Measurements from ENCODE around the gene HBQ1.
A peak's percentile ranks its signal among the peaks of the same experiment; 100 is the strongest.
"Not testable (repeated sequence)": the region's sequence is repeated elsewhere in the genome, so short reads cannot be mapped to it uniquely, and the experiment has no call there.

Gene HBQ1

DNA sequence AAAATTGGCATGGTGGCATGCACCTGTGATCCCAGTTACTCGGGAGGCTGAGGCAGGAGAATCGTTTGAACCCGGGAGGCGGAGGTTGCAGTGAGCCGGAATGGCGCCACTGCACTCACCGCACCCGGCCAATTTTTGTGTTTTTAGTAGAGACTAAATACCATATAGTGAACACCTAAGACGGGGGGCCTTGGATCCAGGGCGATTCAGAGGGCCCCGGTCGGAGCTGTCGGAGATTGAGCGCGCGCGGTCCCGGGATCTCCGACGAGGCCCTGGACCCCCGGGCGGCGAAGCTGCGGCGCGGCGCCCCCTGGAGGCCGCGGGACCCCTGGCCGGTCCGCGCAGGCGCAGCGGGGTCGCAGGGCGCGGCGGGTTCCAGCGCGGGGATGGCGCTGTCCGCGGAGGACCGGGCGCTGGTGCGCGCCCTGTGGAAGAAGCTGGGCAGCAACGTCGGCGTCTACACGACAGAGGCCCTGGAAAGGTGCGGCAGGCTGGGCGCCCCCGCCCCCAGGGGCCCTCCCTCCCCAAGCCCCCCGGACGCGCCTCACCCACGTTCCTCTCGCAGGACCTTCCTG is at the start of gene HBQ1:
Gene HBQ1 (plus strand): TSS at position 359 of the 575 bp plus-strand sequence. CDS start 28 bp downstream, at position 387.
- peak in 1 of 14 donors; percentile 8 for DNase-seq

DNA sequence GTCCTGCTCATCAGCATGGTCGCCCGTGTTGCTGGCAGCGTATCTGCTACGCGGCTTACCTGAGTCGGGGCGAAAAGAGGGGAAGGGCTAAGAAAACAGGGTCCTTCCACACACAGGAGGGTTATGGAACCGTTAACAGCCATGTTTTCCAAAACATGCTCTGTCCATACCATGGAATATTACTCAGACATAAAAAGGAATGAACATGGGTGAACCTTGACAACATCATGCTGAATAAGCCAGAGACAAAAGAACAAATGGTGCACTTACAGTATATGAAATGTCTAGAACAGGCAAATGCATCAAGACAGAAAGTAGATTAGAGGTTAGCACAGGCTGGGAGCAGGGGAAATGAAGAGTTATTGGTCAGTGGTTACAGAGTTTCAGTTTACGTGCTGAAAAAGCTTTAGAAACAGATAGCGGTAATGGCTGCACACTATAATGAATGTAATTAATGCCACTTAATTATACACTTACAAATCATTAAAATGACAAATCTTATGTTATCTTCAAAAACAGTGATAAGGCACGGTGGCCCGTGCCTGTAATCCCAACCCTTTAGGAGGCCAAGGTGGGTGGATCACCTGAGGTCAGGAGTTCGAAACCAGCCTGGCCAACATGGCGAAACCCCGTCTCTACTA is 49.6 kb upstream of the HBQ1 start:
- no peak for DNase-seq

DNA sequence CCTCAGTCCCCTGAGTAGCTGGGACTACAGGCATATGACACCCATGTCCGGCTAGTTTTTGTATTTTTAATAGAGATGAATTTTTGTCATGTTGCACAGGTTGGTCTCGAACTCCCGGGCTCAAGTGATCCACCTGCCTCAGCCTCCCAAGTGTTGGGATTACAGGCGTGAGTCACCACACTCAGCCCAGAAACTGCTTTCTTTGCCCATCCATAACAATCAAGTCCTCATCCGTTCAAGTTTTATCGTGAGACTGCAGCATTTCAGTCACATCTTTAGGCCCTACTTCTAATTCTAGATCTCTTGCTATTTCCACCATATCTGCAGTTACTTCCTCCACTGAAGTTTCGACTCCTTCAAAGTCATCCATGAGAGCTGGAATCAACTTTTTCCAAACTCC is 48.1 kb upstream of the HBQ1 start:
- DNase-seq: no peak

DNA sequence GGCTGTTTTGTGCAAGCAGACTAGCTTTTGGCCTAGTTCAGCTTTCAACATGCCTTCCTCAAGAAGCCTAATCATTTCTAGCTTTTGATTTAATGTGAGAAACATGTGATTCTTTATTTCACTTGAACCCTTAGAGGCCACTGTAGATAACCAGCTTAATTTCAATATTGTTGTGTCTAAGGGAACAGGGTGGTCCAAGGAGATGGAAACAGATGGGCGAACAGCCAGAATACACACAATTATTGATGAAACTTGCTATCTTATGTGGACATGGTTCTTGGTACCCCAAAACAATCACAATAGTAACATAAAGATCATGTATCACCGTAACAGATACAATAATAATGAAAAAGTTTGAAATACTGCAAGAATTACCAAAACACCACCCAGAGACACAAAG is 46.5 kb upstream of the HBQ1 start:
- no peak for DNase-seq

DNA sequence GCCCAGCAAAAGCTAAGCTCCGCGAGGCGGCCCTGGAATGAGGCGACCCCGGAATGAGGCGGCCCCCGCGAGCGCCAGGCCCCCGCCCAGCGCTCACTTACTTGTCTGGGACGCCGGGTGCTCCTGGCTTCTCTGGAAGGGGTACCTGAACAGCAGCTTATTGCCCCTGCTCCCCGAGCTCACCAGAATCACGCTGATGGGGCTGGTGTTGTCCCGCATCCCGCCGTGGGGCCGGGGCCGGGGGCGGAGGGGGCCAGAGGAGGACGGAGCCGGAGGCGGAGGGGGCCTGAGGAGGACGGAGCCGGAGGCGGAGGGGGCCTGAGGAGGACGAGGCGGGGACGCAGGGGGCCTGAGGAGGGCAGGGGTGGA is 42.2 kb upstream of the HBQ1 start:
- peak in 1 of 14 donors; percentile 29 for DNase-seq

DNA sequence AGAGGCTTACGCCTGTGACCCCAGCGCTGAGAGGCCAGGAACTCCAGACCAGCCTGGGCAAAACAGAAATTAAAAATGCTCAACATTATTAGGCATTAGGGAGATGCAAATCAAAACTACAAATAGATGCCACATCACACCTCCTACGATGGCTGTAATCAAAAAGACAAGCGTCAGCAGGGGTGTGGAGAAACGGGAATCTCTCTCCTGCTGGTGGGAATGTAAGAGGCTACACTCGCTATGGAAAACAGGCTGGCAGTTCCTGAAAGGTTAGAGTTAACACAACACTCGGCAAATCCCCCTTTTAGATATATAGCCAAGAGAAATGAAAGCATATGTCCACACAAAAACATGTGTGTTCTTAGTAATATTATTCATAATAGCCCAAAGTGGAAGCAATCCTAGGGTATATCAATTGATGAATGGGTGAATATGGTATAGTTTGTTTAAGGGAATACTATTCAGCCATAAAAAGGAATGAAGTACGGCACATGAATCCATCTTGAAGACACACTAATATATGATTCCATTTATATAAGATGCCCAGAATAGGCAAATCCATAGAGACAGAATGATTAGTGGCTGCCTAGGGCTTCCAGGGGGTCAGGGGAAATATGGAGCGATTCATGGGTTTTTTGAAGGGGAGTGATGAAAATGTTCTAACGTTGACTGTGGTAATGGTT is 39.9 kb upstream of the HBQ1 start:
- DNase-seq: no peak

DNA sequence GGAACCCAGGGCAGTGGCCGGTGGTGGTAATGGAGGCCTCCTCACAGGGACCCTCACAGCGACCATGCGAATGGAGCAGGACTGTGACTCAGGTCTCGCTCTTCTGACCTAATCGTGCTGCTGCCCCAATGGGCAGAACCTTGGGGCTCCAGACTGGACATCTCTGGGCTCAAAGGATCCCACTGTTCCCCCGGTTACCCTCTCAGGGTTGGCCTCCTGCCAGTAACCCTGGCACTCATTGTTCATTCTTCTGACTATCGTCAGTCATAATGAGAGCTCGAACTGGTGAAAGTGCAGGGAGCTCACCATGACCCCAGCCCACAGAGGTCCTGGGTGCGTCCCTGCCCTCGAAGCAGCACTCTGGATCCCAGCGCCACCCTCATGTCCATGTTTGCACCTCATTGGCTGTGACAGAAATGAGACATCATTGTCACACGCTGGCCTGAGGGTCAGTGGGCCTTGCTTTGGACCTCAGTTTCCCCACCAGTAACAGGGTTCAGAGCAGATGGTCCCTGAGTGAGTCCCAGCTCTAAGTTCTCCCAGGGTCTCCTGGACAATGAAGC is 37.8 kb upstream of the HBQ1 start:
- peak in 5 of 14 donors; percentile 5 to 31 (median 15) for DNase-seq

DNA sequence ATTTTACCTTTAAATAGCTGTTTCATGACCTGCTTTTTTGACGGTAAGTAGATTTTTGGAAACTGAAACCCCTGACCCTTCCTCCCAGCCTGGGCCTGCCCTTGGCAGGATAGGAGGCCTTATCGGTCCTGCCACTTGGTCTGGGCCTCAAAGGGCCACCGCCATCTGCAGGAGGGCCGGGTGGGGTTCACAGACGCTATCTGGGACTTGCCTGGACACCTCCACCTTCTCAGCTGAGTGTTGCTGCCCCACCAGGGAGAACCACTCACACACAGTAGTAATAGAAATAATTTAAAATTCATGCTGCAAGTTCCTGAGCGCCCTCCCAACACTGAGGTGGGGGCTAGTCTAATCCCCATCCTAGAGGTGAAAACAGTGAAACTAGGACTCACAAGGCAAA is 37.2 kb upstream of the HBQ1 start:
- DNase-seq: no peak

DNA sequence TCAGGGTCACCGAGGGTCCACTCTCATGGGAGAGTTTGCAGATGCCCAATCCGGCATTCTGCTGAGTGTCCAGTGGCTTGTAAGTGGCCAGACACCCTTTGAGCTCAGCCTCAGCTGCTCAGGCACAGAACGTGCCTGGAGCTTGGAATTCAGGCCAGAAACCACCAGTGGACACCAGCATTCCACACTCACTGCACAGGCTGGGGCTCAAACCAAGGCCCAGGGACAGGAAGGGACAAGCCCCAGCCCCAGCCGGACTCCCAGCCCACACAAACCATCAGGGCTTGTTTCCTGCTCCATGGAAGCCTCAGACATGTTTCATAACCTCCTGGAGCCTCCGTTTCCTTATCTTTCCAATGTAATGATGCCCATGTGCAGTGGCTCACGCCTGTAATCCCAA is 36.8 kb upstream of the HBQ1 start:
- DNase-seq: no peak

DNA sequence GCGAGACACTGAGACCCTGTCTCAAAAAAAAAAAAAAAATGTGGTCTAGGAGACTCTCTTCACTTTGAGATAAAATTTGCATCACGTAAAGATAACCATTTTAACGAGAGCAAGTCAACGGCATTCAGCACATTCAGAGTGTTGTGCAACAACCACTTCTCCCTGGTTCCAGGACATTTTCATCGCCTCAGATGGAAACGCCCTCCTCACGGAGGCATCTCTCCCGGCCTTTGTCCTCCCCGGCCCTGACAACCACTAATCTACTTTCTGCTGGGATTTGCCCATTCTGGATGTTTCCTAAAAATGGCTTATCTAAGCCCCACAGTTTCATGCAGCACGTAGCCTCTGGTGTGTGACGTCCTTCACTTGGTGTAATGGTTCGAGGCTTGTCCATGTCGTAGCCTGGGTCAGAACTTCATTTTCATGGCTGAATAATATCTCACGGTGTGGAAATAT is 35.4 kb upstream of the HBQ1 start:
- DNase-seq: no peak

DNA sequence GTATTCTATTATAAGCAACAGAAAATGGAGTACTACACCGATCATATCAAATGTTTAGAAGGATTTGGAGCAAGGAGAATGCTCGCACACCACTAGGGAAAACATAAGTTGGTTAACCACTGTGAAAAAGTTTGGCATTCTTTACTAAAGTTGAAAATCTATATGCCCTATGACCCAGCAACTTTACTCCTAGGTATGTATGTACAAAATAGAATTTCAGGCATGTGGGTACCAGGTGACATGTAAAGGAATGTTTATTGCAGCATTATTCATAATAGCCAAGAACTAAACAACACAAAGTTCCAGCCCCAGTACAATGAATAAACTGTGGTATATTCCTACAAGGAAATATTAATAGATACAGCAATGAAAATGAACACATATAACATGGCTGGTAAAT is 33.6 kb upstream of the HBQ1 start:
- DNase-seq: no peak

DNA sequence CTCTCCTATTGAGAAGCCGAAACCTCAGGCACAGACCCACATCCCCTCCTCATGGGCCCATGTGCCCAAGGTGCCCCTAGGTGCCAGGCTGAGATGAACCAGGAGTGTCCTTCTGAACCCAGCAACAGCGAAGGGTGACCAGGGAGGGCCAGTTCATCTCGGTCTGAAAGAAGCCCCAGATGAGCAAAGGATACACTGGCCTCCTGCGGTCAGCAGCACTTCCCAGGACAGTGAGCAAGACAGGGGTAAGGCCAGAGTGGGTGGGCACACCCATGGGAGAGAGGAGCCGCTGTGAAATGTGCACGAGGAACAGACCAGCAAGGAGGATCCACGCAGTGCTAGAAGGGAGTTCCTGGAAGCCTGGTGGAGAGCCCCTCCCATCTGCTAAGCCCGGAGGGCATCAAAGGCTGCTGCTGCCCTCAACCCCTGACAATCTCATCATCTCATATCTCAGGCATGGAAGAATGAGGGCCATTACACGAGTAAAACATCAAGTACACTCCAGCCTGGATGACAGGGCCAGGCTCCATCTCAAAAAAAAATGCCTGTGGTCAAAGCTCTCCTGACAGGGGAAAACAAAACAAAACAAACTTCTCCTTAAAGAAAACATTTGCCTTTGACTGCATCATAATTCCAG is 31.1 kb upstream of the HBQ1 start:
- no peak for DNase-seq

DNA sequence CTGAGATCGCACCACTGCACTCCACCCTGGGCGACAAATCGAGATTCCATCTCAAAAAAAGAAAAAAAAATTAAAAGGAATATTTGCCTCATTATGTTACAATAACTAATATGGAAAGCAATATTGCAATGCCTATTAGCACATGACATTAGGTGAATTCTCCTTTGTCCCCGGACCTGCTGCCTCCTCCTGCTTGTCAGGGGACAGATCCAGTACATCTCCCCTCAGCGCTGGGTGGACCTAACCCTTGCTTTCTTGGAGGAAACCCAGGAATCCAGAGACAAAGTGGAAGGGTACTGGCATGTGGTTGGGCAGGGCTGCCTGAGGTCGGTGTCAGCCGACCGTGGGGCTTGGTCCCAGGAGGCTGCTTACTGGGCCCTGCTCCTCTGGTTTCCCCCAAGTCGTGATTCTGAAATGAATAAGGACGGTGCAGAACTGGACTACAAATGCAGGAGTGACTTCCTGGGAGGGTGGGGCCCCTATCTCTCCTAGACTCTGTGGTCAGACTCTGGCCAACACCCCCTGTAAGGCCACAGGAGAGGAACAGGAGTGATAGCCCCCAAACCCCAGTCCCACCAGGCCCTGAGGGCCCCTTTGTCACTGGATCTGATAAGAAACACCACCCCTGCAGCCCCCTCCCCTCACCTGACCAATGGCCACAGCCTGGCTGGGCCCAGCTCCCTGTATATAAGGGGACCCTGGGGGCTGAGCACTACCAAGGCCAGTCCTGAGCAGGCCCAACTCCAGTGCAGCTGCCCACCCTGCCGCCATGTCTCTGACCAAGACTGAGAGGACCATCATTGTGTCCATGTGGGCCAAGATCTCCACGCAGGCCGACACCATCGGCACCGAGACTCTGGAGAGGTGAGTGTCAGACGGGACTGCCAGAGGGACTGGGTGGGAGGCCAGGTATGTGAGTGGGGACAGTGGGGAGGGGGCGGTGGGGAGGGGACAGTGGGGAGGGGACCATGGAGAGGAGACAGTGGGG is 27.8 kb upstream of the HBQ1 start, which contains the start of gene HBZ:
Gene HBZ (plus strand): TSS at position 504 of the 988 bp plus-strand sequence. CDS start 266 bp downstream, at position 770.
- no peak for DNase-seq

DNA sequence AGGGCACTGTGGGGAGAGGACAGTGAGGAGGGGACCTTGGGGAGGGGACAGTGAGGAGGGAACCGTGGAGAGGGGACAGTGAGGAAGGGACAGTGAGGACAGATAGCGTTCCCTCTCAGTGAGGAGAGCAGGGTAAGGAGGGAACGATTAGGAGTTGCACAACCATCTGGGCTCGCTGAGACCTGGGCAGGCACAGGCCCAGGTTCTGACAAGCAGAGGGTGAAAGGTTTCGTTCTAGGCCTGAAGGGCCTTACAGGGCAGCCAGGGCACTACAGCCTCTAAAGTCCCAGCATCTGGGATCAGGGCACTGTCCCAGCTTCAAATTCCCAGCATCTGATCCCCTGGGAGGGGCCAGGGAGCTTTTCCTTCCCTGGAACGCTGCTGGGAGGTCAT is 27.1 kb upstream of the HBQ1 start:
- not testable (repeated sequence) for DNase-seq

DNA sequence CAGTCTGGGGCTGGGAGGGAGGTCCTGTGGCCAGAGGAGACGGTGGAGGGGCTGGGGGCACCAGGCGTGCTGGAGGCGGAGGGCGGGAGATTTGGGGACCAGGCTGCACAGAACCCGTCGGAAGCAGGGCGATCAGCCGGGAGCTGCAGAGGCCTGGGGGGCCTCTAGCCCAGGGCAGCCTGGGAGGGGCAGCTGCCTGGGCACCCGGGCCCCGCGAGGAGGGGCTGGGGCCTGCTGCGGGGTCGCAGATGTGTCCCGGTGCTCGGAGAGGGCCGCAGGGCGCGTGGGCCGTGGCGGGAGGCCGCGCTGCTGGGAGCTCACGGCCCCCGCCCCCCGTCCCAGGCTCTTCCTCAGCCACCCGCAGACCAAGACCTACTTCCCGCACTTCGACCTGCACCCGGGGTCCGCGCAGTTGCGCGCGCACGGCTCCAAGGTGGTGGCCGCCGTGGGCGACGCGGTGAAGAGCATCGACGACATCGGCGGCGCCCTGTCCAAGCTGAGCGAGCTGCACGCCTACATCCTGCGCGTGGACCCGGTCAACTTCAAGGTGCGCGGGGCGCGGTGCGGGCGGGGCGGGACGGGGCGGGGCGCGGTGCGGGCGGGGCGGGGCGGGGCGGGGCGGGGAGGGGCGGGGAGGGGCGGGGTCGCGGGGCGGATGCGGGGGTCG is 26.6 kb upstream of the HBQ1 start:
- not testable (repeated sequence) for DNase-seq

DNA sequence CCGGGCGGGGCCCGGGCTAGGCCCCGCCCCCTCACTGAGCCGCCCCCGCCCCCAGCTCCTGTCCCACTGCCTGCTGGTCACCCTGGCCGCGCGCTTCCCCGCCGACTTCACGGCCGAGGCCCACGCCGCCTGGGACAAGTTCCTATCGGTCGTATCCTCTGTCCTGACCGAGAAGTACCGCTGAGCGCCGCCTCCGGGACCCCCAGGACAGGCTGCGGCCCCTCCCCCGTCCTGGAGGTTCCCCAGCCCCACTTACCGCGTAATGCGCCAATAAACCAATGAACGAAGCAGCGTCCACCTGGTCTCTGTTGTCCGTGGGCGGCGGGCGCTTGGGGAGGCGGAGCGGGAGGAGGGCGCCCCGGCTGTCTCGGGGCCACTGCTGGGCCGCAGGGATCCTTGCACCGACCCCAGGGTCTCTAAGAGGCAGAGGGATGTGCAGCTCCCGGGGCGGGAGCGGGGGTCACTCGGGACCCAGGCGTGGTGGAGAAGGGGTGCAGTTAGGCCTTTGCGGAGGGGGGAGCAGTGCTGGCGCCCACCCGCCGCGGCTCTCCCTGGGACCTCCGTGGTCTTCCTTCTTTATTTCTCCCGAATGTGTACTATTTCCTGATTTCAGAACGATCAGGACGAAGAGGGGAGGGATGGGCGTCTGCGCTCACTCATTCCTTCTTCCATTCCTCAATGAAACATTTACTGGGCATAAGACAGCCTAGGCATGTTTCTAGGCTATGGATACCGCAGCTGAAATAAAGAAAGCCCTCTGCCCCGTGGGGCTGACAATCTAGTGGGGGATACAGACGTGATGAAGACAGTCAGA is 25.8 kb upstream of the HBQ1 start:
- no peak for DNase-seq

DNA sequence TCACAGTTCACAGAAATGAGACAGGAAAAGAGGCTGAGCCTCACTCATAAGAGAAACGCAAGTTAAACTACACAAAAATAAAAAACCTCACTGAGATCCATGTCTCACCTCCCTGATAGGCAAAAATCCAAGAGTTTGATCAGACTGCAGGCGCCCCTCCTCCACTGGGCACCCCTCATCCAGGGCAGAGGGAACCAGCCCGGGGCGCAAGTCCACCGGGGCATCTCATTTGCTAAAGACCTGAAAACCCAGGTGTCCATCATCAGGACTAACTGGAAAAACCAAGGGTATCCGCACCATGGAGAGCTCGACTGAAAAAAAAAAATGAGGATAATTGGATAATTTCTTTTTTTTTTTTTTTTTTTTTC is 25.2 kb upstream of the HBQ1 start:
- DNase-seq: no peak

DNA sequence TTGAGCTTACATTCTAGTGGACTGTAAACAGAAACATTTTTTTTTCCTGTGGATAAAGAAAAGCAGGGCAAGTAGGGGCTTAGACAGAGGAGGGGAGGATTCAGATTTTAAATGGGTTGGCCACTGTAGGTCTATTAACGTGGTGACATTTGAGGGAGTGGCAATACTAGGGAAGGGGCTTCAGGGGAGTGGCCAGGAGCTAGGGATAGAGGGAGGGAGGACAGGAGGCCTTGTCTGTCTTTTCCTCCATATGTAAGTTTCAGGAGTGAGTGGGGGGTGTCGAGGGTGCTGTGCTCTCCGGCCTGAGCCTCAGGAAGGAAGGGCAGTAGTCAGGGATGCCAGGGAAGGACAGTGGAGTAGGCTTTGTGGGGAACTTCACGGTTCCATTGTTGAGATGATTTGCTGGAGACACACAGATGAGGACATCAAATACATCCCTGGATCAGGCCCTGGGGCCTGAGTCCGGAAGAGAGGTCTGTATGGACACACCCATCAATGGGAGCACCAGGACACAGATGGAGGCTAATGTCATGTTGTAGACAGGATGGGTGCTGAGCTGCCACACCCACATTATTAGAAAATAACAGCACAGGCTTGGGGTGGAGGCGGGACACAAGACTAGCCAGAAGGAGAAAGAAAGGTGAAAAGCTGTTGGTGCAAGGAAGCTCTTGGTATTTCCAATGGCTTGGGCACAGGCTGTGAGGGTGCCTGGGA is 21.0 kb upstream of the HBQ1 start:
- DNase-seq: no peak

DNA sequence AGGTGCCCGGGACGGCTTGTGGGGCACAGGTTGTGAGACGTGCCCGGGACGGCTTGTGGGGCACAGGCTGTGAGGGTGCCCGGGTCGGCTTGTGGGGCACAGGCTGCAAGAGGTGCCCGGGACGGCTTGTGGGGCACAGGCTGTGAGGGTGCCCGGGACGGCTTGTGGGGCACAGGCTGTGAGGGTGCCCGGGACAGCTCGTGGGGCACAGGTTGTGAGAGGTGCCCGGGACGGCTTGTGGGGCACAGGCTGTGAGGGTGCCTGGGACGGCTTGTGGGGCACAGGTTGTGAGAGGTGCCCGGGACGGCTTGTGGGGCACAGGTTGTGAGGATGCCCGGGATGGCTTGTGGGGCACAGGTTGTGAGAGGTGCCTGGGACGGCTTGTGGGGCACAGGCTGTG is 20.0 kb upstream of the HBQ1 start:
- not testable (repeated sequence) for DNase-seq

Measured in C1 segment of cervical spinal cord (tissue), 14 donors.